GM12875 (cell line): ENCODE data around the gene ASPN.

Source experiments
- H3K4me3 ChIP-seq: one replicate; pipeline ENCODE4 v1.5.1; 2011; ENCODE audit warnings: low read depth, low read length, control low read depth
- TF ChIP-seq, protein P1 (sequence below): IDR thresholded peaks from 2 replicates; pipeline ENCODE4 v1.5.1; 2011; ENCODE audit warnings: low read depth, mild to moderate bottlenecking, control low read depth, inconsistent platforms, low read length, moderate library complexity, borderline replicate concordance; ENCODE audit not compliant: insufficient read depth

ASPN gene

DNA sequence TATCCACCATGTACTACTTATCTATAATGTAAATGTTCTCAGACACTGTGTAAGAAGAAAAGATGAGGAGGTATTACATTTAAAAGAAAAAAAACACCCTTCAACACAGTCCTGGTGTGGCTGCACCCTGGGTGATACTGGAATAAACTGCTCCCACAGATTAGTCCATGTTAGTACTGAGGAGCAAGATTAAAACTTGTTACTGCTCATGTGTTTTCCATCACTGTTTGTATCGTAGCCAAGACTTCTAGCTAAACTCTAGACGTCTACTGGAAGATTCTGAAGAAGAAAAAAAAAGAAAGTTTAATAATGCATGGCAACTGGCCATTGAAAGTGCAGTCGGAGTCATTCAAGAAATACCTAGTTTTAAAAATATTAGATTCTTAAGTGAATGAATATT, at the start of gene ASPN:
Gene ASPN (minus strand): TSS at position 178 of the 400 bp plus-strand sequence.
- no peak within 1 kb of the TSS for H3K4me3 ChIP-seq
- TF ChIP-seq, protein P1, sequence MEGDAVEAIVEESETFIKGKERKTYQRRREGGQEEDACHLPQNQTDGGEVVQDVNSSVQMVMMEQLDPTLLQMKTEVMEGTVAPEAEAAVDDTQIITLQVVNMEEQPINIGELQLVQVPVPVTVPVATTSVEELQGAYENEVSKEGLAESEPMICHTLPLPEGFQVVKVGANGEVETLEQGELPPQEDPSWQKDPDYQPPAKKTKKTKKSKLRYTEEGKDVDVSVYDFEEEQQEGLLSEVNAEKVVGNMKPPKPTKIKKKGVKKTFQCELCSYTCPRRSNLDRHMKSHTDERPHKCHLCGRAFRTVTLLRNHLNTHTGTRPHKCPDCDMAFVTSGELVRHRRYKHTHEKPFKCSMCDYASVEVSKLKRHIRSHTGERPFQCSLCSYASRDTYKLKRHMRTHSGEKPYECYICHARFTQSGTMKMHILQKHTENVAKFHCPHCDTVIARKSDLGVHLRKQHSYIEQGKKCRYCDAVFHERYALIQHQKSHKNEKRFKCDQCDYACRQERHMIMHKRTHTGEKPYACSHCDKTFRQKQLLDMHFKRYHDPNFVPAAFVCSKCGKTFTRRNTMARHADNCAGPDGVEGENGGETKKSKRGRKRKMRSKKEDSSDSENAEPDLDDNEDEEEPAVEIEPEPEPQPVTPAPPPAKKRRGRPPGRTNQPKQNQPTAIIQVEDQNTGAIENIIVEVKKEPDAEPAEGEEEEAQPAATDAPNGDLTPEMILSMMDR: no peak

GRCh38 chr9:92530893-92531292, 48.6 kb upstream of the ASPN start:
- no peak overlapping the region for H3K4me3 ChIP-seq
- TF ChIP-seq, protein P1: no peak

- no peak overlapping the region for H3K4me3 ChIP-seq
- TF ChIP-seq, protein P1: no peak
Measured at GRCh38 chr9:92529124-92529523, 46.8 kb upstream of the ASPN start.

DNA sequence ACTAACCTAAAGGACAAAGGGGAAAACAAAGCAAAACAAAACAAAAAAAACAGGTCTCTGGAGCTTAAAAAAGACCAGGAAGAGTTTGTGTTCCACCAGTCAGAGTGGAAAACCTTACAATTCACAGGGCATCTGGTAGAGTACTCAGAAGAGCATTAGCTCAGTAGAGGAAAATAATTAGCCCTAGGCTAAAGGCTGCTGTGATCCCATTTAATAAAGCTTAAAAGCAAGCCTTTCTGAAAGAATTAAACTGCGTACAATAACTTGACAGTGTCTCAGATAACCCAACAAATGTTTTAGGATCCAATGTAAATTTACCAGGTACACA, 46.2 kb upstream of the ASPN start:
- TF ChIP-seq, protein P1: no peak
- no peak overlapping the region for H3K4me3 ChIP-seq

GRCh38 chr9:92527832-92528521, 45.7 kb upstream of the ASPN start:
- no peak overlapping the region for H3K4me3 ChIP-seq
- TF ChIP-seq, protein P1: no peak

DNA sequence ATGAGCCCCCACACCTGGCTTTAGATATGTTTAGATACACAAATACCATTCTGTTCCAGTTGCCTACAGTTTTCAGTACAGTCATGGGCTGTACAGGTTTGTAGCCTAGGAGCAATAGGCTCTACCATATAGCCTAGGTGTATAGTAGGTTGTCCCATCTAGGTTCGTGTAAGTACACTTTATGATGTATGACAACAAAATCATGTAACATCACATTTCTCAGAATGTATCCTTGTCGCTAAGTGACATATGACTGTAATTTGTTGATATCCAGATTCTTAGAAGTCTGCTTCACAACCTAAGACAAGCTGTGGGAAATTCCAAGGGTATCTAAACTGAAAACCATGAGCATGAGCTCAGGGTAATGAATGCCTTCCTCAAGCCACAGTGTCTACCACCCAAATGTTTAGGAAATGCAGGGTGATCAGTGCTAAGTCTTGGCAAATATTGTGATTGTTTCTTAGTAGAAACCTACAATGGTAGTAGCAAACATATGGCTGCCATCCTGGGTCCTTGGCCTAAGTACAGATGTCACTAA, 45.1 kb upstream of the ASPN start:
- TF ChIP-seq, protein P1: no peak
- no peak overlapping the region for H3K4me3 ChIP-seq

DNA sequence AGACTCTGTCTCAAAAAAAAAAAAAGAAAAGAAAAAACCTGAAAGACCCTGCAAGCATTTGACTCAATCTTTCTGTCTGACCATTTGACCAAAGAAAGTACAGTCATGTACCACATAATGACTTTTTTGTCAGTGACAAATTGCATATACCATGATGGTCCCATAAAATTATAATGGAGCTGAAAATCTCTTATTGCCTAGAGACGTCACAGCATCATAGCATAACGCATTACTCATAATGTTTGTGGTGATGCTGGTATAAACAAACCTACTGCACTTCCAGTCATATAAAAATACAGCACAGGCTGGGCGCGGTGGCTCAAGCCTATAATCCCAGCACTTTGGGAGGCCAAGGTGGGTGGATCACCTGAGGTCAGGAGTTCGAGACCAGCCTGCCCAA, 43.0 kb upstream of the ASPN start:
- TF ChIP-seq, protein P1: no peak
- no peak overlapping the region for H3K4me3 ChIP-seq
